GM04503 (cell line): ENCODE data around the gene TBCA.
"Not testable (repeated sequence)": the region's sequence is repeated elsewhere in the genome, so short reads cannot be mapped to it uniquely, and the experiment has no call there.

Source experiments
- DNase-seq: peaks from one replicate; pipeline ENCODE4 v3.0.0-alpha.2; 2012; ENCODE audit warnings: low read depth

Gene TBCA

DNA sequence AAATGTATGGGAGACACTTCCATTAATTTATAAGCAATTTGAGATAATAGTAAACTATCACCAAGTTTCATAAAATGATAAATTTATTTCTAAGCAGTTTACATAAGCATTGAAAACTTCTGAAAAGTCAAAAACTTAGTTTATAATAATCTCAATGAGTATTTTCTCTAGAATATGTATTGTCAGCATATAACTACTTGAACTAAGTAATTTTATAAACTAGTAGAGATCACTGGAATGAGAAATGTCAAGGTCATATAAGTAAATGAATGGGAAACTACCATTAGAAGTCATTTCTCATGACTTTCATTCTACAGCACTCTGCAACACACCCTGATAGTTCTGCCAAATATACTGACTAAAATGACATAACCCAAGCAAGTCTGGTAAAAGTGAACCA is 3.4 kb downstream of the TBCA start:
- no peak for DNase-seq

DNA sequence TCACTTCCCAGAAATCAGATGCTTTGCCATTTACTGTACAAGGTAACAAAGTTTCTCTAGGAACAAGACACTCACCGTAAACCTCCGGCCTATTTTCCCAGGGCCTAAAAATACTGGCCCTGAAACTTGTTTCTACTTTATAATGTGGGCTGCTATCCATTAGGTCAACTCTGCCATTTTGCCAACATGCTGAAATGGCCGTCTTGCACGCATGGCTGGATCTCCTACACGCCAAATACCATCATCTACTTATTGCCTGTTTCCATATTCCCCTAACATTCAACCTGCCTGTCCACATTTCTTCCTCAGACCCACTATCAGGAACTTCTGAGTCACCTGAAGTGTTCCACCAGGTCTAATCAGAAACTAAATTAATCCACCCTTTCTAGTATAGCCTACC is 4.7 kb downstream of the TBCA start:
- DNase-seq, result no peak

GRCh38 chr5:77770293-77771005 is 5.7 kb downstream of the TBCA start:
- no peak for DNase-seq

GRCh38 chr5:77768978-77769377 is 7.2 kb downstream of the TBCA start:
- DNase-seq, result no peak

- DNase-seq, result no peak
Measured at GRCh38 chr5:77767301-77767700, 8.8 kb downstream of the TBCA start.

DNA sequence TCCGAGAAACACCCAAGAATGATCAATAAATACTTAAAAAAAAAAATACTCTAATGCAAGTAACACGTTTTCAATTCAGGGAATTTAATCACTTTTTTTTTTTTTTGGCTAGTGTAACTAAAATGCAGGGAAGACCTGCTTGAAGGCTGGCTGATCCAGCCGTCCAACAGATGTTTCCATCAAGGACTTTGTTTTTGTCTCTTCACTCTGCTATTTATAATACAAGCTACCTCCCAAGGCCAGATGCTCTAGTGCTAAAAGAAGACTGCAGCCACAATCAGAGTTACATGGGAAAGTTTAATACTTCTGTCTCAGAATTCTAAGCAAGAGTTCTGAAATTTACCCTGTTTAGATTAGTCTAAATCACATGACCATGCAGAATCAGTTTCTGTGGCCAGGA is 14.5 kb downstream of the TBCA start:
- DNase-seq, result no peak

- no peak for DNase-seq
Measured at GRCh38 chr5:77758141-77758938, 17.8 kb downstream of the TBCA start.

DNA sequence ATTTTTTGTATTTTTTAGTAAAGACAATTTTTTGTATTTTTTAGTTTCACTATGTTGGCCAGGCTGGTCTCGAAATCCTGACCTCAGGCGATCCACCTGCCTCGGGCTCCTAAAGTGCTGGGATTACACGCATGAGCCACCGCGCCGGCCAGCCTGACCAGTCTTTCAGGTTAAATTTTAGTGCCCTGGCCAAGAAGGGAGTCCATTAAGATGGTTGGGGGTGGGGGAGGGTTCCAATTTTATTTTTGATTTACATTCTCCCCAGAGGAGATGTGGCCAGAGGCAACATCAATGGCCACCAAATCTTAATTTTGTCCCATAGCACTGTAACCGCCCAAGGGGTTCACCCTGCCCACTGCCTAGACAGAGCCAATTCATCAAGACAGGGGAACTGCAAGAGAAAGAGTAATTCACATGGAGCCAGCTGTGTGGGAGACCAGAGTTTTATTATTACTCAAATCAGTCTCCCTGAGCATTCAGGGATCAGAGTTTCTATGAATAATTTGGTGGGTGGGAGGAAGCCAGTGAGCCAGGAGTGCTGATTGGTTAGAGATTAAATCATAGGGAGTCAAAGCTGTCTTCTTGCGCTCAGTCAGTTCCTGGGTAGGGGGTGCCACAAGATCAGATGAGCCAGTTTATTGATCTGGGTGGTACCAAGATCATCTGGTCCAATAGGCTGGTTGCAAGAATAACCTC is 24.7 kb downstream of the TBCA start:
- DNase-seq, result no peak

DNA sequence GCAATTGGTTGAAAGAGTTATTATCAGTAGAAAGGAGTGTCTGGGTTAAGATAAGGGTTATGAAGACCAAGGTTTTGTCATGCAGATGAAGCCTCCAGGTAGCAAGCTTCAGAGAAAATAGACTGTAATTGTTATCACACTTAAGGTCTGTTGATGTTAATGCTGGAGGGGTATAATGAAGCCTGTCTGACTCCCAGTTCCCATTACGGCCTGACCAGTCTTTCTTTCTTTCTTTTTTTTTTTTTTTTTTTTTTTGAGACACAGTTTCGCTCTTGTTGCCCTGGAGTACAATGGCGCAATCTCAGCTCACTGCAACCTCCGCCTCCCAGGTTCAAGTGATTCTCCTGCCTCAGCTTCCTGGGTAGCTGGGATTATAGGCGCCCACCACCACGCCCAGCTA is 25.2 kb downstream of the TBCA start:
- DNase-seq, result not testable (repeated sequence)

- no peak for DNase-seq
Measured at GRCh38 chr5:77748160-77748559, 28.0 kb downstream of the TBCA start.

- DNase-seq, result no peak
Measured at GRCh38 chr5:77744116-77744515, 32.0 kb downstream of the TBCA start.

- peak; percentile 9 for DNase-seq
Measured at GRCh38 chr5:77743181-77743580, 33.0 kb downstream of the TBCA start.

GRCh38 chr5:77741608-77742007 is 34.5 kb downstream of the TBCA start:
- no peak for DNase-seq

- DNase-seq, result no peak
Measured at GRCh38 chr5:77734885-77735284, 41.3 kb downstream of the TBCA start.

DNA sequence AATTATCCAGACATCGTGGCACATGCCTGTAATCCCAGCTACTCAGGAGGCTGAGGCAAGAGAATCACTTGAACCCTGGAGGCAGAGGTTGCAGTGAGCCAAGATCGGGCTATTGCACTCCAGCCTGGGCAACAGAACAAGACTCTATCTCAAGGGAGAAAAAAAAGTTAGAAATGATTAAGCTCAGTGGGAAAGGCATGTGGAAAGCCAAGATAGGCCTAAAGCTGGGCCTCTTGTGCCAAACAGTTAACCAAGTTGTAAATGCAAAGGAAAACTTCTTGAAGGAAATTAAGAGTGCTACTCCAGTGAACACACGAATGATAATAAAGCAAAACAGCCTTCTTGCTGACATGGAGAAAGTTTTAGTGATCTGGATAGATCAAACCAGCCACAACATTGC is 43.0 kb downstream of the TBCA start:
- DNase-seq, result no peak

GRCh38 chr5:77727190-77727589 is 48.9 kb downstream of the TBCA start:
- no peak for DNase-seq

DNA sequence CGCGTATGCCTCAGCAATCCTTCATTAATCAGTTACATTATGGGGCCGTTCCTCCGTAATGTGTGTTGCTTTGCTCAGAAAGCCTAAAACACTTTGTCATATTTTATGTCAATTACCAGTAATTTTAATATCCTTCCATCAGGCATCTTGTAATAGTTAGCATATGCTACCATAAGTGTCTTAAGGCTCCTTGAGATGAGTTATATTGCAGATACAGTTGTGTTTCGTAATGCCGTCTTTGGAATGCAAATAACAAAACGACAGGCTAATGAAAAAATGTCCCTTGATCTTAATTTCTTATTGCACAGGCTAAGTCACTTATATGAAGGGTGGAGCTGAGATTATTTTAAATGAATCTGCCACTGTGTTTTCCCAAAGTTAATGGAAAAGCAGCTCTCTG is 50.5 kb downstream of the TBCA start:
- no peak for DNase-seq

DNA sequence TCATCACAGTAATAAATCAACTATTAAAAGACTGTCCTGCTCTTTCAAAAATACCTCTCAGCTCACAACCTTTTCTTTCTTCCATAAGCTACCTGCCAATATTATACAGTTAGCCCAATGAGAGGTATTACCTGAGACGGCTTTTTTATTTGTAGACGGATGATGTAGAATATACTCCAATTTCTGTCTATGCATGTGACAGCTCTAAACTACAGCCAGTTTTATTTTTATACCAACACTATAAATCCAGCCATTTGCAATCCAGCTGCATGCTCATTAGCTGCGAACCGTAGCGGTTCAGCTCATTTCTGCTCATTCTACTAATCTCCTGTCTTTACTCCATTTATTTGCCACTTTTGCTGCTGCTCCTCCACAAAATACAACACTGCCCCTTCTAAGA is 51.2 kb downstream of the TBCA start:
- no peak for DNase-seq

DNA sequence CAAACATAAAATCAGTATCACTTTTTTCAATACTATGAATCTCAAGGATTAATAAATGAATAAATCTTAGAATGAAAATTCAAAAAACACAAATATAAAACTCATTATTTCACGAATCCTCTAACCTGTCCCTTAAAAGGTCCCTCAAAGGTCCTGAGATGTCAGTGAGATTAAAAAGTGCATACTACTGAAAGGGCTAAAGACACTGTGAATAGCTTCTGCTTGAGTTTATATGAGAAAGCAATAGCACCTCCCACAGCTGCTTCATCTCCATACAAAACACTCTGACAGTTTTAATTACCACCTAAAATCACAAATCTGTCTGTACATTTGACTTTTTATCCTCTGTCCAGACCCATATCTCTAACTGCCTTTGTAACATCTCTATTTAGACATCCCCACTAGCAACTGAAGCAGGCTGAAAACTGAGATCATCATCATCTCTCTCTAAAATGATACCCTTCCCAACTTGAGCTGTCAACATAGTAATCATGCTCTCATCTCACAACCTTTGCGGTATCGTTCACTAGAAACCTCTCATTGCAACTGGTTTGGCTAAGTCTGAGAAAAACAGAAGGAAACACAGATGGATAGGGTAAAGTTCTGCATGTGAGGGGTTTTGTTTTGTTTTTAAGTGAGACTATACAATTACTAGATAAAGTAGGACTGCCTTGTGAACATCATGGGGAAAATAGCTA is 56.3 kb downstream of the TBCA start:
- DNase-seq, result no peak

GRCh38 chr5:77718934-77719610 is 57.1 kb downstream of the TBCA start:
- no peak for DNase-seq

DNA sequence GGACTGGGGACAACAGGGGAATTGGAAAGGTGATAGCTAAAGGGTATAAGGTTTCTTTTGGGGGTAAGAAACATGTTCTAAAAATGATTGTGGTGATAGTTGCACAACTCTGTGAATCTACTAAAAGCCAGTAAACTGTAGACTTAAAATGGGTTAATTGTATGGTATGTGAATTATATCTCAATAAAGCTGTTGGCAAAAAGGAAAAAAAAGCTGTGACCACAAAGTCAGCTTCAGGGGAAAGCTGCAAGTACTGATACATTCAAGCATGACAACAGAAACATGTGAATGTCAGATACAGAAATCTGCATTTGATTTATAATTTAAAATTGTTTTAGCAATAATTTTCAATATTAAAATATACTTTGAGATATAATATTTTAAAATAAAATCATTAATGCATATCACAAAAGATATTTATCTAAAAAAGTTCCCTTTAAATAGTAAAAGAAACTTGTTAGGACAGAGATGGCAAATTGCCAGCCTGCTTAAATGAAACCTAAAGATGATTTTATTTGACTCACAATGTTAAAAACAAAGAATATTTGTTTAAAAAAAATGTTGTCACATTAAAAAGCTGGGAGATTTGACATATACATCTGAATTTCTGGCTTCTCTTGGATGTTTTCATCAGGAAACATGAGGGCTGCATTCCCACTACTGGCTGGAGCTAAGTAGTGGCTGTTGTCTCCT is 66.0 kb downstream of the TBCA start:
- DNase-seq, result no peak
